B cell (primary cell): ENCODE results near the gene CADPS. TPM values are rescaled to one million over a fixed set of nuclear protein-coding genes. Genes with fewer than 3 reads are reported as not detected.

Source experiments
- ATAC-seq: fragments of 200-7000 bp; cut with Tn5 transposase; one replicate; pipeline ENCODE4 v1.10.0; 2021; ENCODE audit warnings: low read depth, mild to moderate bottlenecking, moderate number of reproducible peaks, moderate library complexity
- CTCF ChIA-PET: fragments of 350-600 bp; sonication (Branson Sonifier 250); formaldehyde crosslinking; loops from one replicate; lab custom pipeline; 2021; ENCODE audit warnings: antibody characterized with exemption, inconsistent platforms; lab: Charles Lee
- POLR2A ChIA-PET: fragments of 350-600 bp; sonication (Branson Sonifier 250); formaldehyde crosslinking; loops from one replicate; lab custom pipeline; 2021; ENCODE audit warnings: antibody characterized with exemption; lab: Charles Lee
- DNase-seq: peaks from one replicate; pipeline ENCODE4 v3.0.0; 2013
- H2AFZ ChIP-seq: 2 replicates; pipeline ENCODE4 v1.6.1; 2012; ENCODE audit warnings: mild to moderate bottlenecking, low read depth, low read length; ENCODE audit not compliant: insufficient read depth, poor library complexity, severe bottlenecking
- H3K27ac ChIP-seq, 2 donors: 1 replicate in 1 of 2; 2 replicates in 1 of 2; pipeline ENCODE4 v1.5.1; 2012 to 2013; ENCODE audit warnings: low read length in 2 of 2, mild to moderate bottlenecking in 2 of 2, moderate library complexity in 1 of 2
- H3K27me3 ChIP-seq, 4 experiments: fragments of 200-600 bp in 1 of 4; sonication (generic) in 1 of 4; replicated peaks in 1 of 4; 1 replicate in 2 of 4; 2 replicates in 2 of 4; pipeline versions ENCODE4 v1.6.1 to v1.7.0; 2013 to 2016; ENCODE audit warnings: low read length in 3 of 4, mild to moderate bottlenecking in 2 of 4, mixed read lengths in 1 of 4, moderate library complexity in 1 of 4; ENCODE audit not compliant: insufficient read depth in 4 of 4, control insufficient read depth in 3 of 4; ENCODE audit errors: control extremely low read depth in 1 of 4
- H3K36me3 ChIP-seq, 2 experiments: replicated peaks in 1 of 2; 1 replicate in 1 of 2; 2 replicates in 1 of 2; pipeline versions ENCODE4 v1.6.1 to v1.7.1; 2013; ENCODE audit warnings: low read length in 1 of 2; ENCODE audit not compliant: insufficient read depth in 2 of 2, control insufficient read depth in 1 of 2; ENCODE audit errors: control extremely low read depth in 1 of 2, extremely low read depth in 1 of 2
- H3K4me1 ChIP-seq, 2 donors: fragments of 200-600 bp in 1 of 2; sonication (generic) in 1 of 2; 1 replicate in 1 of 2; 2 replicates in 1 of 2; pipeline versions ENCODE4 v1.5.1 to v1.6.1; 2013 to 2017; ENCODE audit warnings: low read length in 2 of 2; ENCODE audit not compliant: control insufficient read depth in 2 of 2, insufficient read depth in 2 of 2
- H3K4me2 ChIP-seq: replicated peaks from 2 replicates; pipeline ENCODE3; 2012; ENCODE audit warnings: mild to moderate bottlenecking, low read depth, low read length; ENCODE audit not compliant: poor library complexity, severe bottlenecking
- H3K4me3 ChIP-seq, 5 experiments: fragments of 200-600 bp in 1 of 5; sonication (generic) in 1 of 5; 1 replicate in 3 of 5; 2 replicates in 2 of 5; pipeline versions ENCODE4 v1.5.1 to v1.7.0; 2011 to 2016; ENCODE audit warnings: low read length in 4 of 5, mild to moderate bottlenecking in 4 of 5, low read depth in 2 of 5, control low read depth in 1 of 5, moderate library complexity in 1 of 5; ENCODE audit not compliant: insufficient read depth in 1 of 5; ENCODE audit errors: control extremely low read depth in 1 of 5, extremely low read depth in 1 of 5
- H3K79me2 ChIP-seq: fragments of 200-600 bp; sonication (generic); one replicate; pipeline ENCODE4 v1.6.0; 2016; ENCODE audit warnings: low read length; ENCODE audit not compliant: control insufficient read depth, insufficient read depth
- H3K9ac ChIP-seq: fragments of 200-600 bp; sonication (generic); 2 replicates; pipeline ENCODE4 v1.6.1; 2017; ENCODE audit warnings: mild to moderate bottlenecking, low read length, moderate library complexity
- H3K9me3 ChIP-seq, 3 donors: one replicate each; pipeline versions ENCODE4 v1.6.1 to v1.7.1; 2013; ENCODE audit warnings: low read length in 2 of 3; ENCODE audit not compliant: control insufficient read depth in 2 of 3, insufficient read depth in 1 of 3; ENCODE audit errors: control extremely low read depth in 1 of 3
- H4K20me1 ChIP-seq: 2 replicates; pipeline ENCODE4 v1.6.0; 2012; ENCODE audit warnings: mild to moderate bottlenecking, low read length; ENCODE audit not compliant: insufficient read depth, control insufficient read depth, poor library complexity, severe bottlenecking
- H3K27ac Mint-ChIP-seq: one replicate; pipeline ENCODE4 v1.8.0; 2021; ENCODE audit warnings: mixed read lengths
- H3K27me3 Mint-ChIP-seq: one replicate; pipeline ENCODE4 v1.8.0; 2021; ENCODE audit warnings: mixed read lengths
- H3K4me1 Mint-ChIP-seq: one replicate; pipeline ENCODE4 v1.8.0; 2021; ENCODE audit warnings: mixed read lengths
- H3K4me3 Mint-ChIP-seq: one replicate; pipeline ENCODE4 v1.8.0; 2021; ENCODE audit warnings: mixed read lengths
- H3K9me3 Mint-ChIP-seq: one replicate; pipeline ENCODE4 v1.8.0; 2022; ENCODE audit warnings: mixed read lengths; ENCODE audit not compliant: insufficient read depth
- EZH2 ChIP-seq: IDR thresholded peaks from 2 replicates; pipeline ENCODE4 v1.6.1; 2012; ENCODE audit warnings: borderline replicate concordance, low read depth, mild to moderate bottlenecking, moderate library complexity, low read length; ENCODE audit not compliant: insufficient read depth, poor library complexity, severe bottlenecking
- WGBS: methylation state at CpG from one replicate; pipeline ENCODE4 v1.1.5; 2013; ENCODE audit warnings: missing lambda C conversion rate; ENCODE audit not compliant: insufficient coverage; 5-methylcytosine and 5-hydroxymethylcytosine counted together
- intact Hi-C: fragments of 100-400 bp; cut with micrococcal nuclease; formaldehyde crosslinking; loops from one replicate; pipeline ENCODE4 v1.10.0; 2022
- polyA plus RNA-seq: library from polyadenylated mRNA; depleted of rRNA; stranded (reverse); fragments of >200 nt; gene quantifications from 2 replicates; pipeline ENCODE4 v1.2.3, GENCODE V29; 2012
- total RNA-seq, 2 donors: library from RNA; stranded (reverse); fragments of 120-200 nt in 1 of 2; gene quantifications; 1 replicate in 1 of 2; 2 replicates in 1 of 2; pipeline versions ENCODE4 v1.2.3 to v1.2.4, GENCODE V29; 2013 to 2022
- TF ChIP-seq, protein P1 (sequence below): fragments of 200-600 bp; IDR thresholded peaks from one replicate; pipeline ENCODE4 v1.8.0; 2022; ENCODE audit warnings: antibody characterized with exemption, mild to moderate bottlenecking

The CADPS gene
- total and polyA plus RNA-seq, 2 donors (not counting 1 experiment from before 2014, with no cell fraction given), result 0.16 to 0.22 TPM

DNA sequence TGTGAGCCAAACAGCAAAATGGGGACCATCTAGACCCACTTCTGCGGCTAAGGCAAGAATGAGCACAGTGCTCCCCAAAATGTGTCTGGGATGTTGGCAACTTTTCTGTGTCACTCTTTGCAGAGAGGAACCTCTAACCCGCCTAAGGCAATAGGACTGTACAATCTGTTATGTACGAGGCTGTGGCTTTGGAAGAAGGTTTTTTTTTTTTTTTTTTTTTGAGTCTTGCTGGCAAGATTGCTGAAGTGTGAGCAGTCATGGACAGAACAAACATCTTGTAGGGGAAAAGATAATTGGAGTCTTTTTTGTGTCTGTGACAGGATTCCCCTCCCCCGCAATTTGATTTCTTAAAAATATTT lies 509.1 kb downstream of the CADPS start:
- DNase-seq, result no peak
- H3K27ac Mint-ChIP-seq, result no peak overlapping the region
- POLR2A ChIA-PET, result no interaction called here

DNA sequence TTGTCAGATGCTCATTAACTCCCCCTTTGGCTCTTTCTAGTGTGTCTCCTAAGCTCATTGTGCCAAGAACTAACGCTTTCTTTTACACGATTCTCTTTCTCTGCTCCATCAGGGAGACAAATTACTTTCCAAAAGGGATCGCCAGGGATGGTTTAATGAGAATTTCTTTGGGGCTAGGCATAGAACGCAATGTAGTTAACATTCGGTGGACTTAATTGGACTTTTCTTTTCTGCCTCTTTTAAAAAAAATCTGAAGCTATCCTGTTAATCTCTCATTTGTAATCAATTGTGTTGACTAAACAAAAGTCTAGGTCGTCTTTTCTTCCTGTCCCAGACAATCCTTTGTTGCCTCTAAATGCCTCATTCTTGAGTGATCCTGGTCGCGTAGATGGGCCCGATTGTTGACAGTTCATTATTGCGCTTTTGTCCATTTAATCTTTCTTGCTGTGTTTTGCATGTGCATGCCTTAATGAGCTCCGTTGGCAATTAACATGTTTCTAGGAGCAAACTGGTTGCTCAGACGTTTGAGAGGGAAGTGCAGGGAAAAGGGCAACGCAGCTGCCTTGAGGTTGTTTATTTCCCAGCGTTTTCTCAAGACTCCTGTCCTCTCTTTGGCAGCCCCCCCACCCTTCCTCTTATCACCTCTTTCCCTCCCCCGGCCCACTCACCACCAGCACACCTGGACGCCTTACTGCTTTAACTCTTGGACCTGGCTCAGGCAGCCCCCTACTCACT lies 509.7 kb downstream of the CADPS start:
- ChIA-PET POLR2A (no interaction called here), CTCF (no interaction called here)
- Histone ChIP-seq H3K9me3 (peaks cover 0 to 30% (median 0%) of the 10 kb centered on the region in 3 donors), H3K9ac (no peak overlapping the region), H3K79me2 (no peaks in the 10 kb centered on the region), H3K4me2 (no peak overlapping the region), H3K27ac (no peak overlapping the region), H3K36me3 (no peaks in the 10 kb centered on the region), H2AFZ (no peak overlapping the region), H3K4me3 (no peak overlapping the region), H3K27me3 (peaks cover 0 to 35% (median 11%) of the 10 kb centered on the region in 4 experiments), H3K4me1 (no peaks in the 10 kb centered on the region), H4K20me1 (no peaks in the 10 kb centered on the region)
- TF ChIP-seq EZH2, result no peak
- TF ChIP-seq, protein P1, sequence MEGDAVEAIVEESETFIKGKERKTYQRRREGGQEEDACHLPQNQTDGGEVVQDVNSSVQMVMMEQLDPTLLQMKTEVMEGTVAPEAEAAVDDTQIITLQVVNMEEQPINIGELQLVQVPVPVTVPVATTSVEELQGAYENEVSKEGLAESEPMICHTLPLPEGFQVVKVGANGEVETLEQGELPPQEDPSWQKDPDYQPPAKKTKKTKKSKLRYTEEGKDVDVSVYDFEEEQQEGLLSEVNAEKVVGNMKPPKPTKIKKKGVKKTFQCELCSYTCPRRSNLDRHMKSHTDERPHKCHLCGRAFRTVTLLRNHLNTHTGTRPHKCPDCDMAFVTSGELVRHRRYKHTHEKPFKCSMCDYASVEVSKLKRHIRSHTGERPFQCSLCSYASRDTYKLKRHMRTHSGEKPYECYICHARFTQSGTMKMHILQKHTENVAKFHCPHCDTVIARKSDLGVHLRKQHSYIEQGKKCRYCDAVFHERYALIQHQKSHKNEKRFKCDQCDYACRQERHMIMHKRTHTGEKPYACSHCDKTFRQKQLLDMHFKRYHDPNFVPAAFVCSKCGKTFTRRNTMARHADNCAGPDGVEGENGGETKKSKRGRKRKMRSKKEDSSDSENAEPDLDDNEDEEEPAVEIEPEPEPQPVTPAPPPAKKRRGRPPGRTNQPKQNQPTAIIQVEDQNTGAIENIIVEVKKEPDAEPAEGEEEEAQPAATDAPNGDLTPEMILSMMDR, result no peak
- Mint-ChIP-seq H3K9me3 (peaks cover 10% of the 10 kb centered on the region), H3K27me3 (peaks cover 65% of the 10 kb centered on the region), H3K27ac (no peak overlapping the region), H3K4me1 (no peaks in the 10 kb centered on the region), H3K4me3 (no peak overlapping the region)
- 26% methylated on average over 7 of the region's 16 CpGs for WGBS
- ATAC-seq, result no peak
- DNase-seq, result no peak
- intact Hi-C loops, result no loop called here

More for the DNA sequence above, 509.1 kb downstream of the CADPS start:
- Histone ChIP-seq H3K9ac (no peak overlapping the region), H3K79me2 (no peaks in the 10 kb centered on the region), H3K4me2 (no peak overlapping the region), H2AFZ (no peak overlapping the region), H3K4me1 (no peaks in the 10 kb centered on the region), H3K9me3 (peaks cover 0 to 34% (median 0%) of the 10 kb centered on the region in 3 donors), H3K27ac (no peak overlapping the region), H4K20me1 (no peaks in the 10 kb centered on the region), H3K4me3 (no peak overlapping the region), H3K36me3 (no peaks in the 10 kb centered on the region), H3K27me3 (peaks cover 0 to 41% (median 12%) of the 10 kb centered on the region in 4 experiments)
- TF ChIP-seq, protein P1, result no peak
- TF ChIP-seq EZH2, result no peak
- CTCF ChIA-PET, result interaction anchor here (0.7 kb wide), 1 partner anchor 15 kb away, joined by 3 read pairs; no protein-coding TSS in a partner anchor
- WGBS, result 10% methylated on average over 2 of the region's 4 CpGs
- intact Hi-C loops, result no loop called here
- Mint-ChIP-seq H3K4me1 (no peaks in the 10 kb centered on the region), H3K27me3 (peaks cover 67% of the 10 kb centered on the region), H3K4me3 (no peak overlapping the region), H3K9me3 (peaks cover 7% of the 10 kb centered on the region)
- no peak for ATAC-seq
